ENCODE measurements around the gene PDIA4.

- TF ChIP-seq RFX5 (IDR thresholded peaks at IDR 0.05) (no peak), EP300 (IDR thresholded peaks at IDR 0.05) (no peak), ESRRA (IDR thresholded peaks at IDR 0.05; ENCODE audit: borderline replicate concordance, low read length) (no peak)
- TF ChIP-seq, protein P1, sequence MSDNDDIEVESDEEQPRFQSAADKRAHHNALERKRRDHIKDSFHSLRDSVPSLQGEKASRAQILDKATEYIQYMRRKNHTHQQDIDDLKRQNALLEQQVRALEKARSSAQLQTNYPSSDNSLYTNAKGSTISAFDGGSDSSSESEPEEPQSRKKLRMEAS (IDR thresholded peaks at IDR 0.05): no peak
- TF ChIP-seq, protein P2, sequence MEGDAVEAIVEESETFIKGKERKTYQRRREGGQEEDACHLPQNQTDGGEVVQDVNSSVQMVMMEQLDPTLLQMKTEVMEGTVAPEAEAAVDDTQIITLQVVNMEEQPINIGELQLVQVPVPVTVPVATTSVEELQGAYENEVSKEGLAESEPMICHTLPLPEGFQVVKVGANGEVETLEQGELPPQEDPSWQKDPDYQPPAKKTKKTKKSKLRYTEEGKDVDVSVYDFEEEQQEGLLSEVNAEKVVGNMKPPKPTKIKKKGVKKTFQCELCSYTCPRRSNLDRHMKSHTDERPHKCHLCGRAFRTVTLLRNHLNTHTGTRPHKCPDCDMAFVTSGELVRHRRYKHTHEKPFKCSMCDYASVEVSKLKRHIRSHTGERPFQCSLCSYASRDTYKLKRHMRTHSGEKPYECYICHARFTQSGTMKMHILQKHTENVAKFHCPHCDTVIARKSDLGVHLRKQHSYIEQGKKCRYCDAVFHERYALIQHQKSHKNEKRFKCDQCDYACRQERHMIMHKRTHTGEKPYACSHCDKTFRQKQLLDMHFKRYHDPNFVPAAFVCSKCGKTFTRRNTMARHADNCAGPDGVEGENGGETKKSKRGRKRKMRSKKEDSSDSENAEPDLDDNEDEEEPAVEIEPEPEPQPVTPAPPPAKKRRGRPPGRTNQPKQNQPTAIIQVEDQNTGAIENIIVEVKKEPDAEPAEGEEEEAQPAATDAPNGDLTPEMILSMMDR (IDR thresholded peaks at IDR 0.05): no peak
These were observed 42.2 kb upstream of the PDIA4 start for GRCh38 chr7:149070372-149071125.

Data from A549 (cell line).